Stimulated activated CD4-positive, alpha-beta T cell treated with anti-CD3 and anti-CD28 coated beads, Interleukin-4, amount 100 ng/mL, for 48 hours (primary cell): Measurements from ENCODE around the gene CENPP.

Experiments used
- DNase-seq, 2 donors: peaks; one replicate each; pipeline ENCODE4 v3.0.0-alpha.2; 2020; ENCODE audit warnings: low read depth in 2 of 2

The CENPP gene

DNA sequence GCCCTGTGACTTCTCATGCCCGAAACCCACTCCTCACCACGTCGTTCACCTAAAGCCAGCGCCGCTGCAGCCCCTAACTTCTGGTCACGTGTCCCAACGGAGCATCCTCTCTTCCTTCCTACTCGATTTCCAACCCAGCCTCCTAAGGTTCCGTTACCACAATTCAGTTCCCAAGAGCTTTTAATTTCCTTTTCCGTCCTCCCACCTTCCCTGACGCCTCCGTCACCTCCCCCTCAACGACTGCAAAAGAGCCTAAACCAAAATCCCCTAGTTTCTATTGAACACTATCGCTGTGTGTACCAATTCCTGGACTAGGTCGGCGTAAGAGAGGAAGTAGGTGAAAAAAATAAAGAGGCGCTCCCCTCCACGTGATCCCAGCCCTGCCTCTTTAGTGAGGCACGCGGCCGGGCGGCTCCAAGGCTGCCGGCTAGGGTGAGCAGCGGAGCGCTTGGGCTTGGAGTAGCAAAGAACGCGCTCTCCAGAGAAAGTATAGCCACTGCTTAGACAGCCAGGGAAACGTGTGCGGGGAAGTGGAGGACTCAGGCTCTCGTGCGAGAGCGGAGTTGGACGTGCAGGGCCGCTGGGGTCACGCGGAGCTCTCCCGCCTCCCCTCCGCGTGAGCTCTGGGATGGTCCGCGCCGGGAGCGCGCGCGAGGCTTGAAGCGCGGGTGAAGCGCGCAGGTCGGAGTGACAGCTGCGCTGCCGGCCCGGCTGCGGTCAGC lies at the start of gene CENPP, which contains the start of gene NOL8:
CENPP (plus strand) TSS at position 685 of the 722 bp plus-strand sequence.
NOL8 (minus strand) TSS at position 82 of the 722 bp plus-strand sequence. CDS start 1,189 bp downstream, outside the sequence.
- DNase-seq = peak; percentile 64 to 79

GRCh38 chr9:92276331-92277032 lies 49.3 kb upstream of the CENPP start:
- DNase-seq = no peak

- no peak for DNase-seq
Measured at GRCh38 chr9:92278110-92278509, 47.6 kb upstream of the CENPP start.

DNA sequence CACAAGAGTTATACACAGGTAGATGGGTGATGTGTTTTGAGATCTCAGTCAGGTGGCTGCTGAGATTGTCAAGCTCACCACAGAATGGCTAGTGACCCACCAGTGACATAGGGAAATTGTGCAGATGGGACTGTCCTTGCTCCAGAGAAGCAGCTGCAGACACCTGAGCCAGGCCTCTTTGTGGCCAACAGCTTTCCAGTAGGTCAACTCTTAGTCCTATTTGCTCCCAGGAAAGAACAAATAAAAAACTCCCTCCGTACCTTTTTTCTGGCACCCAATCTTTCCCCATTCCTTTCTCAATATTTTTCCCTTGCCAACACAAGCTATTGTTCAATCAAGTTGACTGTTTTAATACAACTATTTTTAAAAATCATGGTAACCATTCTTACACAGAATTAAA lies 46.5 kb upstream of the CENPP start:
- DNase-seq = no peak

DNA sequence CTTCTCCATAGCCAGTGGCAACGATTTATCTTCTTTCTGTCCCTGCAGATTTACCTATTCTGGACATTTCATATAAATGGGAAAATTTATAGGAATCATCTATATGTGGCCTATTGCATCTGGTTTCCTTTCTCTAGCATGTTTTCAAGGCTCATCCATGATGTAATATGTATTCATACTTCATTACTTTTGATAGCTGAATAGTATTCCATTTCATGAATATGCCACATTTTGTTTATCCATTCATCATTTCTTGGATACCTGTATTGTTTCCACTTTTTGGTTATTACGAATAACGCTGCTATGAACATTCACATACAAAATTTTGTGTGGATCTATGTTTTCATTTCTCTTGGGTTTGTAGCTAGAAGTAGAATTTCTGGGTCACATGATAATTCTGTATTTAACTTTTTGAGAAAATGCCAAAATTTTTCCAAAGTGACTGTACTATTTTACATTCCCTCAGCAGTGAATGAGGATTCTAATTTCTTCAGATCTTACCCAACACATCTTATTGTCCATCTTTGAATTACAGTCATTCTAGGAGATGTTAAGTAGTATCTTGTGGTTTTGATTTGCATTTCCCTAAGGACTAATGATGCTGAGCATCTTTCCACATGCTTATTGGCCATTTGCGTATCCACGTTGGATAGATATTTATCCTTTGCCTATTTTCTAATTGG lies 35.9 kb upstream of the CENPP start:
- no peak for DNase-seq

DNA sequence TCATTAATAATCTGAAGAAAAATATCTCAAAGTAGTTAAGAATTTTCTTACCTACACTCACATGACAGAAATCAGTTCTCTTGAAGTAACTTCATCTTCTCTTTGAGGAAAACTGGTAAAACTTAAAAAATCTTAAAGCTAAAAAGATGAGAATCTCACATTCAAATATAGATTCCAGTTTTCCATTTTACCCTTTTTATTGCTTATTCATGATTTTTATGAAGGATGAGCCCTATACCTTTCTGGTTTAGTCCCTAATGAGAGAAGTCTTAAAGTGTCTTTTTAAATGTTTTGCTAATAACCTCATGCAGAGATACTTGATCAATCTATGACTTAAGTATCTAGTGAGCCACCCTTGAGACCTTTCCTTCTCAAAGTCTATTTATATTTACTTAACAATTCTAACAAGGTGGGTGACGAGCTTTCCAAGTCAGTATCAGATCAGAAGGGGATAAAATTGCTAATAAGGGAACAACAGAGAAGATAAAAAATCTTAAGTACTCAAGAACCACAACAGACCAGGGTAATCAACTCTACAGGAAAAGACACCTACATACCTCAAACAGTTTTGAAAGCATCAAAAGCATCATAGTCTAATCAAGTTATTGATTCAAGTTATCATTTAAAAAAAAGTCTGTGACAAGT lies 34.8 kb upstream of the CENPP start:
- DNase-seq = no peak

DNA sequence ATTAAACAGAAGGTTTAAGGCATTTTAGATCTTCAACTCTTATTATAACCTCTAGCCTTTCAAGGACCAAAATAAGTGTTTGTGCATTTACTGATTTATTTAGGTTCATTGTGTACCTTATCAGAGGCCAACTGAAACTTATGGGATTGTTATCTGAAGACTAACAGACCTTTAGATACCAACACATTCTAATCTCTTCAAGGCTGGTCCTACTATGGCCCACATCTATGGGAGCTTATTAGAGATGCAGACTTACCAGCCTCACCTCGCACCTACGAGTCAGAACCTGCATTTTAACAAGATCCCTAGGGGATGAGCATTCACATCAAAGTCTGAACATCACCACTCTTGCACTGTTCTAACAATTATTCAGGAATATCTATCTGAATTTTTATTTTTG lies 34.2 kb upstream of the CENPP start:
- no peak for DNase-seq

- no peak for DNase-seq
Measured at GRCh38 chr9:92292338-92293074, 33.2 kb upstream of the CENPP start.

DNA sequence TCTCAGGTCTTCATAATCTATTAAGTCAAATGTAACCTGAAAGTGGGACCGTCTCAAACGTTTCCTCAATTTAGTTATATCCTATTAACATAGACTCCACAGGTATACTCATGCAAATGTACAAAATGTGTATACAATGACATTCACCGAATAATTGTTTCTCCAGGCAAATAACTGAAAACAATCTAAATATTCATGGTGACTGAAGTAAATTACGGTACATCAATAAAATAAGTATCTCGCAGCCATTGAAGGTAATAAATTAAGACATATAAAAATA lies 32.7 kb upstream of the CENPP start:
- no peak for DNase-seq

GRCh38 chr9:92293452-92294296 lies 32.1 kb upstream of the CENPP start, which contains the start of gene IARS1:
Gene IARS1 (minus strand): TSS chr9:92293697. CDS start chr9:92289419, 4,278 bp downstream.
- peak; percentile 98 to 100 for DNase-seq

DNA sequence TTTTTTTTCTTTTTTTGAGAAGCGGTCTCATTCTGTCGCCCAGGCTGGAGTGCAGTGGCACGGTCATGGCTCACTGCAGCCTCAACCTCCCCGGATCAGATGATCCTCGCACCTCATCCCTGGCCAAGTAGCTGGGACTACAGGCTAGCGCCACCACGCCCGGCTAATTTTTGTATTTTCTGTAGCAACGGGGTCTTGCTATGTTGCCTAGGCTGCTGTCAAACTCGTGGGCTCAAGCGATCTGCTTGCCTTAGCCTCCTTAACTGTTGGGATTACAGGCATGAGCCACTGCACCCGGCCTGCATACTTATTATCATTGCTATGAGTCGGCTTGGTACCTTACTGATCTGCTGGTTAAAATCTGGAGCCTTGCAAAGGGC lies 31.5 kb upstream of the CENPP start:
- DNase-seq = peak in 1 of 2 donors; percentile 14

DNA sequence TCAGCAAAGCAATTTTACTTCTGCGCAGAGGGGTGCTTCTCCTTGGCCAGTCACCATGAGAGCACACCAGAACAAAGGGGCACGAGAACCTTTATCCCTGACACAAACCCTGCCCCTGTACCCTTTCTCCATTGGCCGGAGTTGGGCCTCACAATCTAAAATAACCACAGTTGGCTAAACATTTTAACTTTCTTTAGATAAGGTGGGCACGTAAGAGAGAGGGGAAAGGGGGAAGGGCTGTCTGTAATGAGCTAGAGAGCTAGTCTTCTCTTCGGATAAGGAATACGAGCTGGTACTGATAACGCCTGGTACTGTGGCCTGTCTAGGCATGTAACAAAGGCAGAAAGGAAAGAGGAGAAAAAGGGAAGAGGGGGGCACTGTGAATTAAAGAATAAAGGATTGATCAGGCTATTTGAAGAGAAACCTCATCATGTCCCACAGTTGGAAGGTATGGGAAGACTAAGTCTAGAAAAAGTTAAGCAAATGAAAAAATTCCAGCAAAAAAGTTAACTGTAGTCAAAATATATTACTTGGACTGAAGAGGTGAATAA lies 30.4 kb upstream of the CENPP start:
- no peak for DNase-seq

DNA sequence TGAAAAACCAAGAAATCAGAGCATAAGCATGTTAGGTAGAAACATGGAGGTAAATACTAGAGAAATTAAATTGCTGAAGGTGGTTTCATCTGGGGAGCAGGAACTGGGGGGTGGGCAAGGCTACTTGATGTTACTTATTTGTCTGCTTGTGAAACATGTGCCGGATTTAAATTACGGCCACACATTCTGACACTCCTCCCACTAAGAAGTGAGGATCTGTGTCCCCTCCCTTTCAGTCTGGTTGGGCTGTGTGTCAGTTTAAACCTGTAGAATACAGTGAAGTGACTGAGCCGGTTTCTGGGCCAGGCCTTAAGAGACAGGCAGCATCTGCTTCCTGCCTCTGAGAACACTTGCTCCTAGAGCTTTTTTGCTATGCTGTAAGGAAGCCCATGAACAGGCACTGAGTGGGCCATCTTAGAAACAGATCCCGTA lies 29.9 kb upstream of the CENPP start:
- DNase-seq = no peak

DNA sequence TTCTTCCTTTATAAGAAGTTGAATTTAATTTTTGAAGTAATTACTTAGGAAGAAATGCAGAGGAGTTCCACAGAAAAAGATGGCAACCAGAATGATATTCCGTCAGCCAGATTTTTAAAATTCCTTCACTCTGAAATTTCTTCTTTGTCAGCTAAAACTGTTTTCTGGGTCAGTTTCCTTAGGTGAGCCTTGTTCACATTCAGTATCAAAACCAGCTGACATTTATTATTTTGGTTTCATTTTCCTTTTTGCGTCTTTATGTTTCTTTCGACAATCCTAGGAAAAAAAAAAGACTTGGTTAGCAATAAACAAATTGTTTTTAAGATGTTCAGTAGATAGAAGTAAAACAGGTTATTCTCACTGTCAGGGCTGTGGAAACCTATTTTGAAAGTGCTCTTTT lies 28.1 kb upstream of the CENPP start:
- DNase-seq = no peak

GRCh38 chr9:92298036-92298435 lies 27.7 kb upstream of the CENPP start:
- DNase-seq = no peak

- DNase-seq = no peak
Measured at GRCh38 chr9:92299116-92299515, 26.6 kb upstream of the CENPP start.

DNA sequence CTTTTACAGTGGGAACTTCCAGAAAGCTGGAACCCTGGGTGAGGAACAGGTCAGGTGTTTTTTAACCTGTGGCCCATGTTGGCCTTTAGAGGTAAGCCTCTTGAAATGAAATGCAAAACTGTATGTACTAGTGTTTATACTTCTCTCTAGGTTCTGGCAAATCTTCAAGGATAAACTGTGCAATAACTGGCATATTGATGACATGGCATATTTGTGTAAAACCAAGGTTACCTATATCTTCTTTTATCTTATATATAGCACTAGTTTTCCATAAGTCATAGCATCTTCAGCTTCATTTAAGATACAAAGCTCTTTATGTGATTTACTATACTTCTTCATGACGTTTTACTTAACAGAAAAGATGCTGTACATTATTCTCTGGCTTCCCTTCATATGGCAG lies 24.8 kb upstream of the CENPP start:
- DNase-seq = no peak

GRCh38 chr9:92308893-92309292 lies 16.9 kb upstream of the CENPP start:
- no peak for DNase-seq

- no peak for DNase-seq
Measured at GRCh38 chr9:92310562-92310961, 15.2 kb upstream of the CENPP start.

DNA sequence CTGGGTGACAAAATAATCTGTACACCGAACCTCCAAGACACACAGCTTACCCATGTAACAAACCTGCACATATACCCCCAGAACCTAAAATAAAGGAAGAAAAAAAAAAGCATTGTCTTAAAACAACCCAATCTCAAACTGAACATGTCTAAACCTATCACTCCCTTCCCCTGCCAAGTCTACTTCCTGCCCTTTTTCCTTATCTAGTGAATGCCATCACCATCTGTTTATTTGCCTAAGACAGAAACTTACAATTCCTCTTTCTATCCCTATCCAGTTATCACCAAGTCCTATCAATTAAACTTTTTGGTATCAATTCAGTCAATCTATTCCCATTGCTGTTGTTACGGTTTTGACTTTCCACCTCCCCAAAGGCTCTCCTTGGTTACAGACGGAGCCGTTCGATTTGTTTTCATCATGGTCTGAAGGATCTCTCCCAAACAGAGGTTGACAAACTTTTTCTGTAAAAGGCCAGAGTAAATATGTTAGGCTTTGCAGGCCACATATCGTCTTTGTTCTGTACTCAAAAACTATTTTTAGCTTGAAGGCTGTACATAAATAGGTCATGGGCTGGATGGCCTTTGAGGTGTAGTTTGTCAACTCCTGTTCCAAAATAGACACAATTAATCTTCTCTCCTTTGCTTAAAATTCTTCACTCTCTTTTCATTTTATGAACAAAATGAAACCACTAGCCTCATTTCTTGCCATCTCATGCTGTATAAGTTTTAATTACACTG lies 12.7 kb upstream of the CENPP start:
- no peak for DNase-seq
